ENCODE measurements around the gene PAF1. TPM values are rescaled to one million over a fixed set of nuclear protein-coding genes. Genes with fewer than 3 reads are reported as not detected.

The PAF1 gene
- polyA plus RNA-seq, 3 donors = 22.7 to 37.8 (median 25.2) TPM

GRCh38 chr19:39356073-39356472, 34.8 kb downstream of the PAF1 start:
- Histone ChIP-seq H3K9ac (ENCODE audit: insufficient read depth, low read length, poor library complexity, severe bottlenecking) (no peak overlapping the region), H4K20me1 (ENCODE audit: insufficient read depth, low read length) (peaks cover 19% of the 10 kb centered on the region), H3K27me3 (ENCODE audit: control insufficient read depth in 2 of 2, insufficient read depth in 2 of 2, low read length in 2 of 2) (no peaks in the 10 kb centered on the region), H2AFZ (ENCODE audit: insufficient read depth, low read depth, low read length, poor library complexity, severe bottlenecking) (no peak overlapping the region), H3K27ac (ENCODE audit: low read depth in 1 of 2, low read length in 2 of 2) (no peak overlapping the region), H3K4me3 (replicated peaks in 1 of 3; ENCODE audit: low read depth in 2 of 3, low read length in 3 of 3) (no peak overlapping the region), H3K4me1 (ENCODE audit: control insufficient read depth in 1 of 2, insufficient read depth in 2 of 2, low read length in 2 of 2) (no peaks in the 10 kb centered on the region), H3K36me3 (replicated peaks in 1 of 2; ENCODE audit: control insufficient read depth in 1 of 2, insufficient read depth in 2 of 2, low read length in 2 of 2) (peaks cover 87 to 97% of the 10 kb centered on the region in 2 donors), H3K4me2 (replicated peaks; ENCODE audit: extremely low read depth, low read length, poor library complexity, severe bottlenecking) (no peak overlapping the region), H3K79me2 (ENCODE audit: insufficient read depth, low read length) (peaks cover 2% of the 10 kb centered on the region), H3K9me3 (replicated peaks in 1 of 2; ENCODE audit: control insufficient read depth in 1 of 2, insufficient read depth in 1 of 2, low read length in 2 of 2) (no peaks in the 10 kb centered on the region)
- peaks cover 2% of the 10 kb centered on the region for H3K4me1 Mint-ChIP-seq
- no peak overlapping the region for H3K4me3 Mint-ChIP-seq
- no peaks in the 10 kb centered on the region for H3K9me3 Mint-ChIP-seq
- no CpG with 5 or more reads among the region's 3 CpGs for WGBS (ENCODE audit: insufficient coverage)
- intact Hi-C loops (cut with micrococcal nuclease) = no loop called here
- DNase-seq = no peak
- TF ChIP-seq CTCF (IDR thresholded peaks at IDR 0.05) = no peak
- peaks cover 0 to 3% (median 0%) of the 10 kb centered on the region in 3 donors for H3K27me3 Mint-ChIP-seq (ENCODE audit: low read depth in 3 of 3)
- H3K36me3 Mint-ChIP-seq = peaks cover 82 to 92% of the 10 kb centered on the region in 2 donors
- peak overlapping the region in 1 of 7 donors; percentile 39 for H3K27ac Mint-ChIP-seq

- Mint-ChIP-seq H3K4me1 (peaks cover 2% of the 10 kb centered on the region), H3K27ac (peak overlapping the region in 1 of 7 donors; percentile 17), H3K4me3 (no peak overlapping the region), H3K36me3 (peaks cover 73 to 92% of the 10 kb centered on the region in 2 donors), H3K9me3 (no peaks in the 10 kb centered on the region), H3K27me3 (ENCODE audit: low read depth in 3 of 3) (peaks cover 0 to 3% (median 0%) of the 10 kb centered on the region in 3 donors)
- Histone ChIP-seq H3K4me3 (replicated peaks in 1 of 3; ENCODE audit: low read depth in 2 of 3, low read length in 3 of 3) (no peak overlapping the region), H3K4me2 (replicated peaks; ENCODE audit: extremely low read depth, low read length, poor library complexity, severe bottlenecking) (no peak overlapping the region), H3K27me3 (ENCODE audit: control insufficient read depth in 2 of 2, insufficient read depth in 2 of 2, low read length in 2 of 2) (no peaks in the 10 kb centered on the region), H3K9me3 (replicated peaks in 1 of 2; ENCODE audit: control insufficient read depth in 1 of 2, insufficient read depth in 1 of 2, low read length in 2 of 2) (no peaks in the 10 kb centered on the region), H3K9ac (ENCODE audit: insufficient read depth, low read length, poor library complexity, severe bottlenecking) (no peak overlapping the region), H3K27ac (ENCODE audit: low read depth in 1 of 2, low read length in 2 of 2) (peak overlapping the region in 1 of 2 donors; percentile 6), H4K20me1 (ENCODE audit: insufficient read depth, low read length) (peaks cover 22% of the 10 kb centered on the region), H3K79me2 (ENCODE audit: insufficient read depth, low read length) (peaks cover 5% of the 10 kb centered on the region), H2AFZ (ENCODE audit: insufficient read depth, low read depth, low read length, poor library complexity, severe bottlenecking) (no peak overlapping the region), H3K4me1 (ENCODE audit: control insufficient read depth in 1 of 2, insufficient read depth in 2 of 2, low read length in 2 of 2) (no peaks in the 10 kb centered on the region), H3K36me3 (replicated peaks in 1 of 2; ENCODE audit: control insufficient read depth in 1 of 2, insufficient read depth in 2 of 2, low read length in 2 of 2) (peaks cover 79 to 94% of the 10 kb centered on the region in 2 donors)
- no peak for DNase-seq
- 95% methylated on average over 4 of the region's 5 CpGs for WGBS (ENCODE audit: insufficient coverage)
- TF ChIP-seq CTCF (IDR thresholded peaks at IDR 0.05) = no peak
- intact Hi-C loops (cut with micrococcal nuclease) = no loop called here
These were observed 35.7 kb downstream of the PAF1 start for GRCh38 chr19:39355253-39355652.
